H1 (cell line): ENCODE measurements around the gene RPRD2. TPM values are rescaled to one million over a fixed set of nuclear protein-coding genes. Genes with fewer than 3 reads are reported as not detected.

ENCODE experiments used
- CEBPB ChIP-seq: IDR thresholded peaks from 2 replicates; pipeline ENCODE4 v1.6.1; 2012; ENCODE audit warnings: low read depth, low read length
- CTCF ChIP-seq, 3 experiments: IDR thresholded peaks; 1 replicate in 2 of 3; 2 replicates in 1 of 3; pipeline versions ENCODE4 v1.5.1 to v1.6.1; 2011; ENCODE audit warnings: low read length in 3 of 3, mild to moderate bottlenecking in 3 of 3, inconsistent platforms in 2 of 3, low read depth in 1 of 3, moderate library complexity in 1 of 3; ENCODE audit not compliant: insufficient read depth in 1 of 3; ENCODE audit errors: control extremely low read depth in 1 of 3
- POU5F1 ChIP-seq: IDR thresholded peaks from 2 replicates; pipeline ENCODE4 v1.6.1; 2011; ENCODE audit warnings: low read depth, mild to moderate bottlenecking, low read length, moderate library complexity
- TAF1 ChIP-seq: IDR thresholded peaks from 2 replicates; pipeline ENCODE4 v1.6.1; 2011; ENCODE audit warnings: mild to moderate bottlenecking, low read depth, low read length
- polyA plus RNA-seq, 7 experiments: library from polyadenylated mRNA; depleted of rRNA in 3 of 7; stranded (reverse) in 5 of 7; unstranded in 2 of 7; fragments of >200 nt in 5 of 7; fragments of 200-250 nt in 2 of 7; gene quantifications; 1 replicate in 5 of 7; 2 replicates in 1 of 7; 4 replicates in 1 of 7; pipeline versions ENCODE4 v1.2.1 to v1.2.3, GENCODE V29; 2011 to 2013; ENCODE audit warnings: missing spikeins in 2 of 7, mixed read lengths in 2 of 7
- total RNA-seq: library from RNA; stranded (reverse); fragmentation: NEBNext Ultra II Directional; extraction: Animal tissue kit (Norgen Biotek cat#: 25700); gene quantifications from 2 replicates; pipeline ENCODE4 v1.2.1, GENCODE V29; 2021

RPRD2 gene
- total and polyA plus RNA-seq, 2 of the 8 experiments (the other 6 are each of a cell fraction or from before 2014, with no cell fraction given), result 14.4 to 32.4 TPM

DNA sequence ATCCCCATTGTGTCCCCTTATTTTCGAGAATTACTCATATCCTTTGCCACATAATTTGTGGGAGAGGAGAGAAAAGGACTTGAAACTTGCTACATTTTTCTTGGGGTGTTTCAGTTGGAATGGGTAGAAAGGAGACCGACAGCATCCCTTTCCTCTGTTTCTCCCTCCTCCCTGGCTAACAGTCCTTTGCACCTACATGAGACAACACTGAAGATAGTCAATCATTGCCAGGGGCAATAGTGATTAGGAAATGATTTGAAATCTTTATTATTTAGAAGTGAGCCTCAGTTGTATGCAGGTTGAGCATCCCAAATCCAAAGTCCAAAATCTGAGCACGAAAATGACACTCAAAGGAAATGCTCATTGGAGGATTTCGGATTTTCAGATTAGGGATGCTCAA, 115.4 kb downstream of the RPRD2 start (continued):
- no peak for TF ChIP-seq POU5F1
- TF ChIP-seq CEBPB, result no peak
- TF ChIP-seq CTCF (IDR thresholded peaks at IDR 0.05; ENCODE audit: control extremely low read depth in 1 of 3, insufficient read depth in 1 of 3, low read depth in 1 of 3, low read length in 3 of 3), result no peak
- no peak for TF ChIP-seq TAF1
